ENCODE measurements around the gene PROM2.
"Not testable (repeated sequence)": the region's sequence is repeated elsewhere in the genome, so short reads cannot be mapped to it uniquely, and the experiment has no call there.

Gene PROM2, protein sequence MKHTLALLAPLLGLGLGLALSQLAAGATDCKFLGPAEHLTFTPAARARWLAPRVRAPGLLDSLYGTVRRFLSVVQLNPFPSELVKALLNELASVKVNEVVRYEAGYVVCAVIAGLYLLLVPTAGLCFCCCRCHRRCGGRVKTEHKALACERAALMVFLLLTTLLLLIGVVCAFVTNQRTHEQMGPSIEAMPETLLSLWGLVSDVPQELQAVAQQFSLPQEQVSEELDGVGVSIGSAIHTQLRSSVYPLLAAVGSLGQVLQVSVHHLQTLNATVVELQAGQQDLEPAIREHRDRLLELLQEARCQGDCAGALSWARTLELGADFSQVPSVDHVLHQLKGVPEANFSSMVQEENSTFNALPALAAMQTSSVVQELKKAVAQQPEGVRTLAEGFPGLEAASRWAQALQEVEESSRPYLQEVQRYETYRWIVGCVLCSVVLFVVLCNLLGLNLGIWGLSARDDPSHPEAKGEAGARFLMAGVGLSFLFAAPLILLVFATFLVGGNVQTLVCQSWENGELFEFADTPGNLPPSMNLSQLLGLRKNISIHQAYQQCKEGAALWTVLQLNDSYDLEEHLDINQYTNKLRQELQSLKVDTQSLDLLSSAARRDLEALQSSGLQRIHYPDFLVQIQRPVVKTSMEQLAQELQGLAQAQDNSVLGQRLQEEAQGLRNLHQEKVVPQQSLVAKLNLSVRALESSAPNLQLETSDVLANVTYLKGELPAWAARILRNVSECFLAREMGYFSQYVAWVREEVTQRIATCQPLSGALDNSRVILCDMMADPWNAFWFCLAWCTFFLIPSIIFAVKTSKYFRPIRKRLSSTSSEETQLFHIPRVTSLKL

GRCh38 chr2:95274291-95275150, at the start of gene PROM2:
Gene PROM2 (plus strand): TSS chr2:95274449. CDS start chr2:95274586, 137 bp downstream.
- DNase-seq, result no peak

DNA sequence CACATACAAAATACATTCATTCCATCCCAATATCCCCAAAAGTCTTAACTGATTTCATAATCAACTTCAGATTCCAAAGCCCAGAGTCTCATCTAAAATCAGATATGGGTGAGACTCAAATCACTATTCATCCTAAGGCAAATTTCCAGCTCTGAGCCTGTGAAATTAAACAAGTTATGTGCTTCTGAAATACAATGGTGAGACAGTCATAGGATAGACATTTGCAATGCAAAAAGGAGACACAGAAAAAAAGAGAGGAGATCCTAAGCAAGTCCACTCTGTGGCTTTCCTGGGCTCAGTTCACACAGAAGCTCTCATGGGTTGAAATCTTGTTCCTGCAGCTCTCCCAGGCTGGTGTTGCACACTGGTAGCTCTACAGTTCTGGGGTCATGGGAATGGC, 48.6 kb upstream of the PROM2 start:
- no peak for DNase-seq

DNA sequence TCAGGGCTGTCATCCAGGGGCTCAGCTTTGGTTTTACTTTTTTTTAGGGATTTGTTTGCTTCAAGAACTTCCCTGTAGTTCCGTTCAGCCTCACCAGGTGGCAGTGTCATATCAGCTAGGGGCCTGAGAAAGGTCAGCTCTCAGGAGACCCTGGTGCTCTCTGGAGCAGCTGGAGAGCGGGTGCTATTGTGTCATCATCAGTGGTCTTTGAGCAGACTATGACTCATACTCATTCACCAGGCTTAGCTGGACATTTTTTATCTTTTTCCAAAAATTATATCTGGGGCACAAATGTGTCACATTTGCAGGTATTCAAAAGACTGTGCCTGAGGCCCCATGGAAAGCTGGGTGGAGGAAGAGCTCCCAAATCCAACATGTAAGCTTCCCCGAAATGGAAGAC, 42.5 kb upstream of the PROM2 start:
- DNase-seq, result peak; percentile 40 to 45

GRCh38 chr2:95232232-95232631, 42.0 kb upstream of the PROM2 start:
- DNase-seq, result no peak

- DNase-seq, result no peak
Observed at GRCh38 chr2:95234286-95234785, 39.9 kb upstream of the PROM2 start.

DNA sequence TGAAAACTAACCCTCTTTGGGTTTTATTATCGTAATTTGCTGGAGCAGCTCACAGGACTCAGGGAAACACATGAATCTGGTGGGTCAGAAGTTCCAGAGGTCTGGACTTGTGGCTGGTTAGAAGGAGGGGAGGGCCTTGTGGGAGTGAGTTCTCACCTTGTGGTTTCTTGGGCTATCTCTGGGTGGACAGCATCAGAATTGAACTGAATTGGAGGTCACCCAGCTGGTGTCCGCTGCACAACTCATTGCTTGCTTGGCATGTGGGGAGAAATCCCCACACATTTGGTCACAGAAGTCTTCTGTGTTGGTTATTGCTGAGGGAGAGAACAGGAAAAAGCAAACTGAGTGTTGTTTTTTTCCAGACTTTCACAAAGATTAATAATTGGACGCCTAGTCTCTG, 39.4 kb upstream of the PROM2 start:
- no peak for DNase-seq

DNA sequence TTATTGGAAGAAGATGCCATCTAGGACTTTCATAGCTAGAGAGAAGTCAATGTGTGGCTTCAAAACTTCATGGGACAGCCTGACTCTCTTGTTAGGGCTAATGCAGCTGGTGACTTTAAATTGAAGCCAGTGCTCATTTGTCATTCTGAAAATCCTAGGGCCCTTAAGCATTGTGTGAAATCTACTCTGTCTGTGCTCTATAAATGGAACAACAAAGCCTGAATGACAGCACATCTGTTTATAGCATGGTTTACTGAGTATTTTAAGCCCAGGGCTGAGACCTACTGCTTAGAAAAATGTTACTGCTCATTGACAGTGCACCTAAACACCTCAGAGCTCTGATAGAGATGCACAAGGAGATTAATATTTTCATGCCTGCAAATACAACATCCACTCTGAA, 36.1 kb upstream of the PROM2 start:
- DNase-seq, result no peak

- no peak for DNase-seq
Observed at GRCh38 chr2:95240091-95240490, 34.2 kb upstream of the PROM2 start.

DNA sequence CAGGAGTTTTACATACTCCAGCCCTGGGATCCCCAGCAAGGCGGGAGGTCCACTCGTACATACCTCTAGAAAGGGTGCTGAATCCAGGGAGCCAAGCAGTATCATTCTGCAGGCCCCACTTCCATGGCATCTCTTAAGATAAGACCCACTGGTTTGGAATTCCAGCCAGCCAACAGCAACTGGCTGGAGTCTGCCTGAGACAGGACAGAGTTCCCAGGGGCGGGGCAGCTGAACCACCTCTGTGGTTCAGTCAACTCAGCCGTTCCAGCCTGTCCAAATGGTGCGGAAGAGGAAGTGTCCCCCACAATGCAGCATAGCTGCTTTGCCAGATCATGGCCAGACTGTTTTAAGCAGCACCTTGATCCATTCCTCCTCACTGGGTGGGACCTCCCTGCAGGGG, 33.7 kb upstream of the PROM2 start:
- DNase-seq, result no peak

DNA sequence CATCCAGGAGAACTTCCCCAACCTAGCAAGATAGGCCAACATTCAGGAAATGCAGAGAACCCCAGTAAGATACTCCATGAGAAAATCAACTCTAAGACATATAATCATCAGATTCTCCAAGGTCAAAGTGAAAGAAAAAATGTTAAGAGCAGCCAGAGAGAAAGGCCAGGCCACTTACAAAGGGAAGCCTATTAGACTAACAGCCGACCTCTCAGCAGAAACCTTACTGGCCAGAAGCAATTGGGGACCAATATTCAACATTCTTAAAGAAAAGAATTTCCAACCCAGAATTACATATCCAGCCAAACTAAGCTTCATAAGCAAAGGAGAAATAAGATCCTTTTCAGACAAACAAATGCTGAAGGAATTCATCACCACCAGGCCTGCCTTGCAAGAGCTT, 32.2 kb upstream of the PROM2 start:
- not testable (repeated sequence) for DNase-seq

DNA sequence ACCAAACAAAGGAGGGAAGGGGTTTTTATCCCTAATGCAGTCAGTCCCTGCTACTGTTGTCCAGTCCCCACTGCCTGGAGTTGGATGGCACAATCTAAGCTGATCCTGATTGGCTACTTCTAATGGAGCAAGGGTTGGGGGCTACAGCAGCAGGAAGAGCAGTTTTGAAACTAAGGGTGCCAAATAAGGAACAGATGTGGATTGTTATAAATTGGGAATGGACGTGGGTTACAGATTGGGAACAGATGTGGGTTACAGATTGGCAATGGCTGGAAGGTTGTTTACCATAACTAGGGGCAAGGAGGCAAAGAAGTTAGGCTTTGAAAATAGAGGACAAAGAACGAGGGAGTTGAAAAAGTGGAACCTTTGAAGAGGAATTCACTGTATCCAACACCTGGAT, 16.0 kb upstream of the PROM2 start:
- DNase-seq, result no peak

GRCh38 chr2:95260028-95261023, 13.9 kb upstream of the PROM2 start:
- peak; percentile 60 to 71 for DNase-seq

- DNase-seq, result no peak
Observed at GRCh38 chr2:95261602-95262001, 12.6 kb upstream of the PROM2 start.

DNA sequence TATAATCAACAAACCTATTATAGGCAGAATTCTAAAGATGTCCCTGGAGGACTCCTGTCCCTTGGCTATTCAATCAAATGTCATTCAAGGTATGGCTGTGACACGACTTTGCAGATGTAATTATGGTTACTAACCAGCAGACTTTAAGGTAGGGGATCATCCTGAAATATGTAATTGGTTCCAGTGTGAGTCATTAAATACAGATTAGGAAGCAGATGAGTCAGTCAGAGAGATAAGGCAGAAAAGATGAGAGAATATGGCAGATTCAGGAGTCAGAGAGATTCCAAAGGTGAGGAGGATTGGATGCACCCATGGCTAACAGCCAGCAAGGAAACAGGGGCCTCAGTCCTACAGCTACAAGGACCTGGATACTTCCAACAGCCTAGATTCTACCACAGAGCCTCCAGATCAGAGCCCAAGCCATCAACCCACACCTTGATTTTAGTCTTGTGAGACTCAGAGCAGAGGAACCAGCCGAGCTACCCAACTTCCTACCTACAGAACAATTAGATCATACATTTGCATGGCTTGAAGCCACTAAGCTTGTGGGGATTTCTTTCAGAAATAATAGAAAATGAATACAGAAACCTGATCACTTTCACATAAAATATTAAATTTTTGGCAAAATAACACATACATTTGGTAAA, 11.2 kb upstream of the PROM2 start:
- DNase-seq, result no peak

- no peak for DNase-seq
Observed at GRCh38 chr2:95264624-95265023, 9.6 kb upstream of the PROM2 start.

DNA sequence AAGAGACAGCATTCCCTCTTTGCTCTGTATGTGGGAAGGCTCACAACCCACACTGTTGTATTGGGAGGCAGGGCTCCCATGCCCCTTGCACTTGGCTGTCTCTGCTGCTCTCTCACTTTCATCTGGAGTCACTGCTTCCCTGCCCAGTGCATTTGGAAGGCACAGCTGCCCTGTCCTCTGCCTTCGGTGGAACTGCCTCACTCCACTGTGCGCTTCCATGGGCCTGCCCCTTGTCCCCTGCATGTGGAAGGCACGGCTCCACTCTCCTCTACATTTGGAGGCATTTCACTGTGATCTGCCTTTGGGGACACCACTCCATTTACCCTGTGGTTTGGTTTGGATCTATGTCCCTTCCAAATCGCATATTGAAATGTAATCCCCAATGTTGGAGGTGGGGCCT, 9.1 kb upstream of the PROM2 start:
- no peak for DNase-seq

DNA sequence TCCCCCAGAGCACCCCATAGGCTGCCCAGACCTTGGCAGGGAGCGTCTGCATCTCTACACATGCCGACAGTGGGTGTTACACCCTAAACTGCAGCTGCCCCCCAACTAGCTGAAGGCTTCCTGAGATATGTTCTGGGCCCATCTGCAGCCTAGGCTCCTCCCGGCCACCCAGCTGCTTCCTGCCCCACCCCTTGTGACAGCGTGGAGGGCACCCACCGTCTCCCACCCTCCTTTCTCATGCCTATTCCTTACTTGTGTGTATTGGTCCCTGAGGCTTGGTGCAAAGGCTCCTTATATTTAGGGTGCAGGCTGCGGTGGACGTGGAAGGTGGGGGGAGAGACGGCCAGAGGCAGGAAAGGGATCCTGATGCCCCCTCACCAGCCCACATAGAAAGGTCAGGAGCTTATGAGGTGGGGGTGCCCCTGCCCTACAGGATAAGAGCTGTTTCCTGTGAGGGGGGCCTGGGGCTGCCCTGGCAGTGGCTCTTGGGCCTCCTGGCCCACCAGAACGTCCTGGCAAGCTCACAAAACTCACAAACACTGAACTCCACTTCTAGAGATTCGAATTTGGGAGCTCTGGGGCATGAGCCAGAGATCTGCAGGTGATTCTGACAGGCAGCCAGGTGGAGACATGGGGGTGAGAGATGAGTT, 7.3 kb upstream of the PROM2 start:
- DNase-seq, result no peak

DNA sequence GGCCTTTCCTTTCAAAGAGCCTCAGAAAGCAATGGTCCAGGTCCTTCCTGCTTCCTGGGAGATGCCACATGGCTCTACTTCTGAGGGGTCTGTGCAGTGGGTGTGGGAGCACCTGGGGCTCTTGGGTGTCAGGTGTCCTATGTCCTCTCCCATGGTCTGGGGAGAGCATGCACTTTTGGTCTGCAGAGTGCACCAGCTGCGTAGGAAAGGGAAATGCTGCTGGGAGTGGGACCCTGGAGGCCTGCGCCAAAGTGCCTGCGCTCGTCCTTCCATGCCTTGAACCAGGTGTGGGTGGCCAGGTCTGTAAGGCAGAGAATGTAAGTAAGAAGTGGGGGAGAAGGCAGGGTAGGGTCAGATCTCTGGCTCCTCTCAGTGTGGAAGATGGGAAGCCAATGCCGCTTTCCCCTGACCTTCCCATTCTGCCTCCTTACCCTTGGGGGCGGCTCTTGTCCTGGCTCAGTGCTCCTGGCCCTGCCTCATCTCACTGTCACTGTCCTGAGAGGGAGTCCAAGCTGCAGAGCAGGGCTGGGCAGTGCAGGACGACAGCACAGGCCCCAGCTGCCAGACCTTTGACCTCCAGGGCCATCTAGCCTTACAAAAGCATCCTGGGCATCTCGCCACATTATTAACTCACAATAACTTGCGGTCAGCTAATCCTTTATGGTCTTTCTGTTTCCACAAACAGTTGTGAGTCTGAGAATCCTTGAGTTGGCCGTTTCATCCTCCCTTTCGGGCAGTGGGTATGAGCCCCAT, 6.6 kb upstream of the PROM2 start:
- DNase-seq, result no peak

DNA sequence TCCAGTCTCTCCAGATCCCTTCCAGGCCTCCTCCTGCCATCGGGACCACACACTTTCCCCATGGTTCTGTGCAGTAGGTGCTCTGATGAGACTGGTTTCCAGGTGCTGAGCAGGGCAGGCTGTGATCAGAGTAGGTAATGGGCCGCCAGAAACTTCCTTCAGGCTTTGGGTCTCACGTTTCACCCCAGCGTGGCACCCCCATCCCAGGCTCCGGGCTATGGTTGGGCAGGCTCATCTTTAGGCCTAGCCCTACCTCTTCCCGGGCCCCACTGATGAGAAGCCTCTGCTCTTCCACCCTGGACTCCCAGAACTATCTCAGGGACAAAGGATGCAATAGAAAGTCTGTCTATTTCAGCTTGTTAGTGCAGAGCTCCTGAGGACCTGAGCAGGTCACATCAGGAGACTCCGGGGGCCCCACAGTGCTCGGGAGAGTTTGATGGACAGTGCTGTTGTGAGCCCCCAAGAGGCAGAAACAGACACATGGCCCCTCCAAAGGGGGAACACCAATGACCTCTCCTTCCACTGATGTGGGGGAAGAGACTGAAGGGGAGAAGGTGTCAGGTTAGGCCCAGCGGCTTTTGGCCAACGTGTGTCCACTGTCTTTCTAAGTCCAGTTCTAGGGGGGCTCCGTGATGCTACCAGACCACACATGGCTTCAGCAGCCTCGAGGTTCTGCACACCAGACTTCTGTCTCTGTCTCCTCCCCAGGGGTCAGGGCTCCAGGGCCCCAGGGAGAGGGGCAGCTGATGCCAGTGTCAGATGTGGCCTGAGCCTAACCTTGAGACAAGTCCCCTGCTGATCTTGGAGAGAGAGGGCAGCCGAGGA, 5.8 kb upstream of the PROM2 start:
- no peak for DNase-seq
